ENCODE data around the gene RNF144A. TPM values are rescaled to one million over a fixed set of nuclear protein-coding genes. Genes with fewer than 3 reads are reported as not detected.

Gene RNF144A
- total RNA-seq, 3 donors from 2014 or later: 10.8 to 17.1 (median 11.6) TPM

DNA sequence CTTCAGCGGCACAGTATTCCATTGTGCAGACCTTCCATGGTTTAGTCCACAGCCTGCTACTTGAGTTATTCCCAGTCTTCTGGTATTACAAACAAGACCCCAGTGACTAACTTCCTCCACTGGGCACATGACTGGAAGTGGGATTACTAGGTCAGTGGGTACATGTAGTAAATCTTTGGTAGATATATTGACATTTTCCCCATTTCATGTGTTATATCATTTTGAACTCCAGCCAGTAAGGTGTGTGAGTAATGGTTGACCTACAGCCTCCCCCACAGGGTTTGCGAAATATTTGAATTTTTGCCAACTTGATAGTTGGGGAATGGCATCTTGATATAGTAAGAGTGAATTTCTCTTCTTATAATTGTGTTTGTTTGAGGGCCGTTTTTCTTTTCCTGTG, 58.8 kb downstream of the RNF144A start:
- intact Hi-C loops (cut with DNase I; ENCODE audit: low total_unique reads): no loop called here
- no peaks in the 10 kb centered on the region for H3K36me3 ChIP-seq
- H3K9me3 ChIP-seq: no peaks in the 10 kb centered on the region
- no peak overlapping the region for H3K27ac ChIP-seq
- no peak overlapping the region for H3K4me3 ChIP-seq
- H3K4me1 ChIP-seq: peaks cover 0 to 4% of the 10 kb centered on the region in 2 donors
- DNase-seq (ENCODE audit: low spot score in 2 of 2): no peak
- no peaks in the 10 kb centered on the region for H3K27me3 ChIP-seq
- TF ChIP-seq CTCF (IDR thresholded peaks at IDR 0.05): no peak
- no peak for TF ChIP-seq POLR2A (IDR thresholded peaks at IDR 0.05)
- no peak for TF ChIP-seq POLR2AphosphoS5 (IDR thresholded peaks at IDR 0.05)

DNA sequence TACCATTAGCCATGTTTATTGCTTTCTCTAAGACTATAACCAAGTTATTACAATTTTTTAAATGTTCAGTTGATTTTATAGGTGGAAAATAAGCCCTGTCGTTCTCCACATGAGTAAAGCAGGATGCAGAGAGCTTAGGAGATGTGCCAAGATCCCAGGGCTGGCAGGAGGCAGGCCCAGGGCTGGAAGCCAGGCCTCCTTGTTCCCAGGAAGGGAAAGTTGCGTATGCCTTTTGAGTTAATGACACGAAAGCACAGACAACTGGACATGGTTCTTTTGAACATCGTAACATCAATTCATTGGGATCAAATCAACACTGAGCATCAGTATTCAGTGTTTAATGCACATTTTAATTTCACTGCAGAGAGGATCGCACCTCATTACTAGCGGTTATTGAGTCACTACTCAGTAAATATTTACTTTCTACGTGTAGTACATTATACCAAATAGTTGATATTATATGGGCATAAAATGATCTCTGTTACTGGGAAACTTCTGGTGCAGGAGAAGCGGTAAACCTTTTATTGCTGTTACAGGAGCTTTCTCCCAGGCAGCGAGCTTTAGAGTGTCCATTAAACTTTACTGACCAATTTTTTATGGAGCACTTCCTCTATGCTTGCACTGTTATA, 60.0 kb downstream of the RNF144A start:
- H3K4me1 ChIP-seq: peaks cover 0 to 4% of the 10 kb centered on the region in 2 donors
- H3K4me3 ChIP-seq: no peak overlapping the region
- no peak for TF ChIP-seq POLR2A (IDR thresholded peaks at IDR 0.05)
- TF ChIP-seq CTCF (IDR thresholded peaks at IDR 0.05): no peak
- TF ChIP-seq POLR2AphosphoS5 (IDR thresholded peaks at IDR 0.05): no peak
- DNase-seq (ENCODE audit: low spot score in 2 of 2): peak in 1 of 2 donors; percentile 28
- no peak overlapping the region for H3K27ac ChIP-seq
- H3K27me3 ChIP-seq: no peaks in the 10 kb centered on the region
- no peaks in the 10 kb centered on the region for H3K36me3 ChIP-seq
- intact Hi-C loops (cut with DNase I; ENCODE audit: low total_unique reads): no loop called here
- H3K9me3 ChIP-seq: no peaks in the 10 kb centered on the region

DNA sequence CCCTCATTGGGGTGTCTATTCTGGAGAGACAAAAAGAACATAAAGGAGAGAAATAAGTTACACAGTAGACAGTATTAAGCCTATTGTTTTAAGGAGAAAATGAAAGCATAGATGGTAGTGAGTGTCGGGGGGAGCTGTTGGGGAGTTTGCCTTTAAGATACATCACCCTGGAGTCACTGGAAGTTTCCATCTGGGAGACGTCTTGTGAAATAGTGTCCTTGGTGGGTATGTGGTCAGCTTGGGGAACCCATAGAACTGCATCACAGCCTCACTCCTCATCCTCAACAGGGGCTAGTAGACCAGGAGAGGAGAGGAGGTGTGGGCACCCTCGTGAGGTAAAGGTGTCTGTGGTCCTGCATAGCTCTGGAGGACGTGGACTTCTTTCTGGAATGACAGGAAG, 60.6 kb downstream of the RNF144A start:
- Histone ChIP-seq H3K36me3 (no peaks in the 10 kb centered on the region), H3K4me3 (no peak overlapping the region), H3K4me1 (peaks cover 0 to 4% of the 10 kb centered on the region in 2 donors), H3K9me3 (no peaks in the 10 kb centered on the region), H3K27ac (no peak overlapping the region), H3K27me3 (no peaks in the 10 kb centered on the region)
- DNase-seq (ENCODE audit: low spot score in 2 of 2): no peak
- intact Hi-C loops (cut with DNase I; ENCODE audit: low total_unique reads): no loop called here
- no peak for TF ChIP-seq POLR2AphosphoS5 (IDR thresholded peaks at IDR 0.05)
- no peak for TF ChIP-seq CTCF (IDR thresholded peaks at IDR 0.05)
- TF ChIP-seq POLR2A (IDR thresholded peaks at IDR 0.05): no peak

- Histone ChIP-seq H3K9me3 (no peaks in the 10 kb centered on the region), H3K4me3 (no peak overlapping the region), H3K4me1 (peaks cover 0 to 4% of the 10 kb centered on the region in 2 donors), H3K27ac (no peak overlapping the region), H3K36me3 (no peaks in the 10 kb centered on the region), H3K27me3 (no peaks in the 10 kb centered on the region)
- no peak for DNase-seq (ENCODE audit: low spot score in 2 of 2)
- TF ChIP-seq CTCF (IDR thresholded peaks at IDR 0.05) (no peak), POLR2A (IDR thresholded peaks at IDR 0.05) (no peak), POLR2AphosphoS5 (IDR thresholded peaks at IDR 0.05) (no peak)
- intact Hi-C loops (cut with DNase I; ENCODE audit: low total_unique reads): no loop called here
These were observed 61.8 kb downstream of the RNF144A start for GRCh38 chr2:6978991-6979390.

- H3K36me3 ChIP-seq: no peaks in the 10 kb centered on the region
- no peak for DNase-seq (ENCODE audit: low spot score in 2 of 2)
- no peaks in the 10 kb centered on the region for H3K4me1 ChIP-seq
- H3K27me3 ChIP-seq: no peaks in the 10 kb centered on the region
- intact Hi-C loops (cut with DNase I; ENCODE audit: low total_unique reads): no loop called here
- H3K27ac ChIP-seq: no peak overlapping the region
- no peaks in the 10 kb centered on the region for H3K9me3 ChIP-seq
- TF ChIP-seq POLR2AphosphoS5 (IDR thresholded peaks at IDR 0.05): no peak
- TF ChIP-seq CTCF (IDR thresholded peaks at IDR 0.05): no peak
- no peak for TF ChIP-seq POLR2A (IDR thresholded peaks at IDR 0.05)
- H3K4me3 ChIP-seq: no peak overlapping the region
These were observed 65.2 kb downstream of the RNF144A start for GRCh38 chr2:6982449-6982848.

Data from breast epithelium (tissue), 4 donors.